Ectodermal cell (in vitro differentiated cells): Measurements from ENCODE around the gene DMRT1.

Source experiments
- H3K27ac ChIP-seq: 2 replicates; pipeline ENCODE4 v1.7.0; 2013; ENCODE audit warnings: mild to moderate bottlenecking, low read depth, low read length; ENCODE audit not compliant: insufficient read depth, poor library complexity, severe bottlenecking
- H3K27me3 ChIP-seq: 2 replicates; pipeline ENCODE4 v1.7.0; 2013; ENCODE audit warnings: mild to moderate bottlenecking, low read length; ENCODE audit not compliant: insufficient read depth, control insufficient read depth, poor library complexity, severe bottlenecking
- H3K36me3 ChIP-seq: one replicate; pipeline ENCODE4 v1.7.0; 2013; ENCODE audit warnings: low read length; ENCODE audit not compliant: control insufficient read depth, insufficient read depth
- H3K4me1 ChIP-seq: one replicate; pipeline ENCODE4 v1.7.0; 2013; ENCODE audit warnings: low read length; ENCODE audit not compliant: control insufficient read depth, insufficient read depth
- H3K4me3 ChIP-seq: 2 replicates; pipeline ENCODE4 v1.7.0; 2013; ENCODE audit warnings: low read depth, low read length, control low read depth; ENCODE audit not compliant: insufficient read depth
- H3K9me3 ChIP-seq: 2 replicates; pipeline ENCODE4 v1.7.0; 2013; ENCODE audit warnings: mild to moderate bottlenecking, low read length, moderate library complexity; ENCODE audit not compliant: control insufficient read depth
- WGBS, 2 experiments: methylation state at CpG; one replicate each; pipeline ENCODE4 v1.1.7; 2013; ENCODE audit warnings: missing lambda C conversion rate in 2 of 2; 5-methylcytosine and 5-hydroxymethylcytosine counted together

Gene DMRT1

DNA sequence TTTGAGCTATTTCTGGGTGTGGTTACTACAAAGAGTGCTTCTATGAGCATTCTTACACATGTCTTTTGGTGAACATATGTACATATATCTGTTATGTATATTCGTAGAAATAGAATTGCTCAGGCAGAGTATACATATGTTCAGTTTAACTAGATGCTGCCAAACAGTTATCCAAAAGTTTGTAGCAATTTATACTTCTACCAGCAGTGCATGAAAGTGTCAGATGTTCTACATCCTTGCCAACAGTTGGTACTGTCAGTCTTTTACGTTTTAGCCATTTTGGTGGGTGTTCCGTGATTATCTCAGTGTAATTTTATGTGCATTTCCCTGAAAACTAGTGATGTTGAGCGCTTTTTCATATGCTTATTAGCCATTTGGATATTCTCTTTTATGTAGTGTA lies 172.7 kb downstream of the DMRT1 start:
- no peak overlapping the region for H3K4me3 ChIP-seq
- H3K27ac ChIP-seq, result no peak overlapping the region
- H3K4me1 ChIP-seq, result no peaks in the 10 kb centered on the region
- no peaks in the 10 kb centered on the region for H3K36me3 ChIP-seq
- WGBS, 2 experiments, result 80 to 89% methylated on average over 3 to 4 of the region's 4 CpGs
- no peaks in the 10 kb centered on the region for H3K9me3 ChIP-seq
- peaks cover 7% of the 10 kb centered on the region for H3K27me3 ChIP-seq

DNA sequence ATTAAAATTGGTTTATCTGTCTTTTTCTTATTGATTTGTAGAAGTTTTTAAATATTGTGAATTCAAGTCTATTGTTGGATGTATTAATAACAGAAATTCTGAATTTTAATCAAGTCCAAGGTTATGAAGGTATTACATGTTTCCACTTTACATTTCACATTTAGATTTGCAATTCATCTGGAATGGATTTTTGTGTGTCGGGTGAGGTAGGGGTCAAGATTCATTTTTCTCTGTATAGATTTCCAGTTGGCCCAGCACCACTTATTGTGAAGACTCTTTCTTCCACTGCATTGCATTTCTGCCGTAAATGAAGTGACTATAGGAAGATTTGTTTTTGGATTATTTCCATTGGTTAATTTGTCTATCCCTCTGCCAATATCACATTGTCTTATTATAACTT lies 173.1 kb downstream of the DMRT1 start:
- Histone ChIP-seq H3K27ac (no peak overlapping the region), H3K9me3 (no peaks in the 10 kb centered on the region), H3K36me3 (no peaks in the 10 kb centered on the region), H3K4me3 (no peak overlapping the region), H3K27me3 (peaks cover 8% of the 10 kb centered on the region), H3K4me1 (no peaks in the 10 kb centered on the region)
- WGBS, 2 experiments, result 81% methylated on average over 2 of the region's 2 CpGs; no CpG with 5 or more reads in 1 of the 2 experiments

DNA sequence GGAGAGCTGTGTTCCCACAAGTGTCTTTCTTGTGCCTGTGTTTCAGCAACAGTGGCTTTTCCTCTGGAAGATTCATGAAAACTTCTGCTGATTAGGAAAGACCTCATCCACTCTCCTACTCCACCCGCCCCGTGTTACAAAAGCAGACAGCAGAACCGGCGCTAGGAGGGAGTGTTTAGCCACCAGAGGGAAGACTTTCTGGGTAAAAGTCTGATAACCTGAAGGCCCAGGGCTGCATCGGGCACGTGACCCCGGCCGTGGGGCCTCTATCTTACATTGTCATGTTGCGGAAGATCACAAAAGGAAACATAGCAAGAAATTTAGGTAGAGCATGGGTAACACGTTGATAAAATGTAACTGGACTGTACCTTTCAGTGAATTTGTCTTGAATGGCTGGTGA lies 176.6 kb downstream of the DMRT1 start:
- H3K36me3 ChIP-seq, result no peaks in the 10 kb centered on the region
- no peaks in the 10 kb centered on the region for H3K4me1 ChIP-seq
- H3K4me3 ChIP-seq, result no peak overlapping the region
- H3K9me3 ChIP-seq, result no peaks in the 10 kb centered on the region
- 29 to 35% methylated on average over 9 of the region's 10 CpGs for WGBS, 2 experiments
- peaks cover 8% of the 10 kb centered on the region for H3K27me3 ChIP-seq
- H3K27ac ChIP-seq, result no peak overlapping the region
